NOMO-1 (cell line): ENCODE measurements around the gene ZNF624.
"Not testable (repeated sequence)": the region's sequence is repeated elsewhere in the genome, so short reads cannot be mapped to it uniquely, and the experiment has no call there.

ENCODE experiments used
- DNase-seq, 2 experiments: peaks; one replicate each; lab custom pipeline; 2025; ENCODE audit not compliant: unreplicated experiment in 2 of 2; lab: John Stamatoyannopoulos, UW

ZNF624 gene

DNA sequence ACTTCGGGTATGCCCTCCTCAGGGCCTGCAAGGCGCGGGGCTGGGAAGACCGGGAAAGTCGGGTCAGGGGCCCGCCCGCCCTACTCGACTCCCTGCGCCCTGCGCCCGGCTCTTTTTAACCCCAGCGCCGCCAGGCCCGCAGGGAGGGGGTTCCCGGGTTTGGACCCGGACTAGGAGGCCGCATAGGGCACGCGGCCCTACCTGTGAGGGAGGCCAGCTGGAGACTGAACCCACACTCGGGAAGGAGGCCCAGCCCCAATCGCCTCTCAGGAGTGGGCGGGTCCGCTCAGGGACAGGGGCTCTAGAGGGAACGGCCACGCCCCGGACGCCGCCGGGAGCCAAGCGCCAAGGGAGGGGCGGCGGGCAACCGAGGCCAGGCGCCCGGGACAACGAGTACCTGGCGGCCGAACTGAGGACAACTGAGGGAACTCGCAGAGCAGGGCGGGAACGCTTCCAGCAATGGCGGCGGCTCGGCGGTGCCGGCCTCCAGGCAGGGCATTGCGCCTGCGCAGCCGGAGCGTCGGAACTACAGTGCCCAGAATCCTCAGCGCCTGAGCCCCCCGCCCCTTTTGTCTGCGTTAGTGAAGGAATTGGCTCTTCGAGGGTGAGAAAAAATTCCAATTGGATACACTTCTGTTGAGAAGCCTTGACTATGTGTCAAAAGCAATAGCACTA is at the start of gene ZNF624:
Gene ZNF624 (minus strand): TSS at position 484 of the 675 bp plus-strand sequence.
- peak; percentile 80 to 87 for DNase-seq

- not testable (repeated sequence) for DNase-seq
These were observed 44.0 kb upstream of the ZNF624 start for GRCh38 chr17:16697603-16698002.

GRCh38 chr17:16690447-16690846 is 36.8 kb upstream of the ZNF624 start:
- DNase-seq, result not testable (repeated sequence)

DNA sequence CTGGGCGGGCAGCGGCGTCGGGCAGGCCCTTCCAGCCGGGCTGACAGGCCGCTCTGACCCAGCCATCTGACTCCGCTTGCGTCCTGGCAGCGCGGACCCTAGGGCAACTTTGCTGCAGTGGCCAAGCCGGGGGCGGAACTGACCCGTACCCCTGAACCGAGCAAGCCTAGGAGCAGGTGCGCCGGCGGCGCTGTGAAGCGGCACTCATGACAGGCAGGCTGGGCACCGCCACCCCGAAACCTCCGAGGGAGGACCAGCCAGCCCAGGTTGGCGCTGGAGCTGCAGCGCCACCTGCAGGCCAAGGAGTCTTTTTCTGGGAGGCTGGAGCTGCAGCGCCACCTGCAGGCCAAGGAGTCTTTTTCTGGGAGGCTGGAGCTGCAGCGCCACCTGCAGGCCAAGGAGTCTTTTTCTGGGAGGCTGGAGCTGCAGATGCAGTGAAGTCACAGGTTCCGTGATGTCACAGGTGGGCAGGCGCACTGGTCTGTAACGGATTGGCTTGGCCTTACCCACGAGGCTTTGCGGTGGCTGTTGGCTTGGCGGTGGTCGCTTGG is 36.2 kb upstream of the ZNF624 start, which contains the start of gene CCDC144A:
Gene CCDC144A (plus strand): TSS at position 511 of the 551 bp plus-strand sequence. CDS start 160 bp downstream, outside the sequence.
- DNase-seq, result not testable (repeated sequence)

DNA sequence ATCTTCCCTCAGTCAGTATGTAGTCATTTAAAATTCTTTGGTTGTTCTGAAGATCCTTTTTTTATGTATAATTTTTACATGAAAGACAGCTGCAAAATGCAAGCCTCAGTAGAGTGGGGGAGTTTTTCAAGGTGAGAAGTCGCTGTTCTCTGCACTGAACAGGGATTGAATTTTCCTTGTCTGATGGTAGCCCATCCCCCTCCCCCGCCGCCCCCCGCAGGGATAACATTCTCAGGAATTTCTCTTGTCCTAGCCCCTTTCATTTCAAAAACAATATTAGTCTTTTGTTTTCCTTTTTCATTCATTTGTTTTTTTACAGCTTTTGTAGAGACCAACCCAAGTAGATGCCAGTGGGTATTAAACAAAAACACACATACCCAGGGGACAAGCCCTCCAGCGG is 33.5 kb upstream of the ZNF624 start:
- DNase-seq, result not testable (repeated sequence)

- not testable (repeated sequence) for DNase-seq
These were observed 32.4 kb upstream of the ZNF624 start for GRCh38 chr17:16686019-16686418.

DNA sequence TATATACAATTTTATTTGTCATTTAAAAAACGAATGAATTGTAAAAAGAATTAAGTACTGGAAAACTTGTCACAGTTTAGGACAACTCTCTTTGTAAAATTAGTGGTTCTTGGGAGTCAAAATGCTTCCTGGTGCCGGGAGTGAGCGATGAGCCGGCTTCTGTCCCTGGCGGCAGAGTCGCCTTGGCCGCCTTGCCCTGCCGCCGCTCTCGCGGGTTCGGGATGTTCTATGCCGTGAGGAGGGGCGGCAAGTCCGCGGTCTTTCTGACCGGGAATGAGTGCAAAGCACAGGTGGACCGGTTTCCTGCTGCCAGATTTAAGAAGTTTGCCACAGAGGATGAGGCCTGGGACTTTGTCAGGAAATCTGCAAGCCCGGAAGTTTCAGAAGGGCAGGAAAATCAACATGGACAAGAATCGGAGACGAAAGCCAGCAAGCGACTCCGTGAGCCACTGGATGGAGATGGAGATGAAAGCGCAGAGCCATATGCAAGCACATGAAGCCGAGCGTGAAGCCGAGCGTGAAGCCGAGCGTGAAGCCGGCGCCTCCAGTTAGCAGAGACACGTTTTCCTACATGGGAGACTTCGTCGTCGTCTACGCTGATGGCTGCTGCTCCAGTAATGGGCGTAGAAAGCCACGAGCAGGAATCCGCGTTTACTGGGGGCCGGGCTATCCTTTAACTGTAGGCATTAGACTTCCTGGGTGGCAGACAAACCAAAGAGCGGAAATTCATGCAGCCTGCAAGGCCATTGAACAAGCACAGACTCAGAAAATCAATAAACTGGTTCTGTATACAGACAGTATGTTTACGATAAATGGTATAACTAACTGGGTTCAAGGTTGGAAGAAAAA is 29.9 kb upstream of the ZNF624 start:
- DNase-seq, result not testable (repeated sequence)

DNA sequence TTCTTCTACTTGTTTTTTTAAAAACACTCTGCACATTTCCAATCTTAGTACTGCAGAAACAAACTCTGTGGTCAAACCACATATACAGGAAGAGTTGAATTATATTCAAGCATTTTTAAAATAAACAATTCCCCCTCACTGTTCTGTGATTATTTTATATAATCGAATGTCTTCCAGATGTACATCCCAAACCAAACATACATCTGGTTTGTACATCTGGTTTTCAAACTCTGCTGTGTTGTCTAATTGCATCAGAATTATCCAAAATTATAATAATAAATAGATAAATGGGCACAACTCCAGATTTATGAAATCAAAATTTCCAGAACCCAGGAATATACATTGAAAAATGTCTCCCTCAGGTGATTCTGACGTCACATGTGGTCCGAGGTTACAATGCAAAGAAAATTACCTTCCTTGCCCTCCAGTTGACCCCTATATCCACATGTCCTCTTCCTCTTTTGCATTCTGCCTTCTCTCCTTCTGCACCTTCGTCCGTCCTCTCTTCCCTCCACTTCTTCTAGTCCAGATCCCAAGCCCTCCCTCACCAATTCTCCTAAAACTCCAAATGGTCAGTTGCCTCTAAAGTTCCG is 23.1 kb upstream of the ZNF624 start:
- no peak for DNase-seq

GRCh38 chr17:16666907-16667636 is 13.4 kb upstream of the ZNF624 start:
- not testable (repeated sequence) for DNase-seq

GRCh38 chr17:16666553-16666906 is 12.9 kb upstream of the ZNF624 start:
- DNase-seq, result not testable (repeated sequence)

GRCh38 chr17:16662936-16663335 is 9.3 kb upstream of the ZNF624 start:
- no peak for DNase-seq

- no peak for DNase-seq
These were observed 7.6 kb upstream of the ZNF624 start for GRCh38 chr17:16661217-16661616.

DNA sequence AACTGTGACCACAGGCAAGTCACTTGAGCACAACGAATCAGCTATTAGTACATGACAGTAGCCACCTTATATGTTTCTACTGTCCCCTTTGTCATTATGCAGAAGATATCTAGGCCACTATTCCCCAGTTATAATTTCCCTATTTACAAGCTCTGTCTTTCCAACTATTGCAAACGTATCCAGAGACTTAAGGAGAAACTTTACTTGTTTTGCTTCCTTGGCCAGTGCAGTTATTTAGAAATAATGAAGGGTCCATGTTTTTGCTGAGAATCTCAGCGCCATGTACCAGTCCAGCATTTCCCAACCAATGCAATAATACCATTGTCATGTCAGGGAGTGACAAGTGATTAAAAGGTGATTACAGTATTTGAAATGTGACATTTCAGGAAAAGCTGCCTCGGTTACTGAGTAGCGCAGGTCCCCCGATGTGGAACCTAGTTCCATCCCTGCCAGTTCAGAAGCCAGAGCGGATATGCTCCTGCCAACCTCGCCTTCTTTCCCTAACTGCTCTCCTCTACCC is 743 bp downstream of the ZNF624 start:
- peak in 1 of 2 experiments; percentile 52 for DNase-seq

- DNase-seq, result no peak
These were observed 1.4 kb downstream of the ZNF624 start for GRCh38 chr17:16652252-16652651.

DNA sequence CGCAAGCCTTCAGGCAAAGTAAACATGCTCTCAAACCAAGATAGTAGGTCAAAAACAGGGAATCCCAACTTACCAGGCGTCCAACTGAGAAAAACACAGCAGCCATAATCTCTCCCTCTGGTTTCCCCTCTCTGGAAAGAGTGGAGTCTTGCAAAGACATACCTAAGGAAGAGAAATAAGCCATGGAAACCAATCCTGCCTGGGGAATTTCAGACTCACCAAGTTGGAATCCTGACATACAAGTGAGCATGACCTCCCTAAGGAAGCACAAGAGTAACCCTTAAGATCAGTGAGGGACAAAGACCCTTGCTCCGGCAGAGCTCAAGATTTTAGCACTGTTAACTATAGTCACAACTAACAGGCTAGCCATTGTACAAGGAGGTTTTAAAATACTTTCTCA is 4.1 kb downstream of the ZNF624 start:
- DNase-seq, result no peak

- no peak for DNase-seq
These were observed 14.2 kb downstream of the ZNF624 start for GRCh38 chr17:16639438-16639837.

GRCh38 chr17:16623282-16623681 is 30.4 kb downstream of the ZNF624 start:
- no peak for DNase-seq

DNA sequence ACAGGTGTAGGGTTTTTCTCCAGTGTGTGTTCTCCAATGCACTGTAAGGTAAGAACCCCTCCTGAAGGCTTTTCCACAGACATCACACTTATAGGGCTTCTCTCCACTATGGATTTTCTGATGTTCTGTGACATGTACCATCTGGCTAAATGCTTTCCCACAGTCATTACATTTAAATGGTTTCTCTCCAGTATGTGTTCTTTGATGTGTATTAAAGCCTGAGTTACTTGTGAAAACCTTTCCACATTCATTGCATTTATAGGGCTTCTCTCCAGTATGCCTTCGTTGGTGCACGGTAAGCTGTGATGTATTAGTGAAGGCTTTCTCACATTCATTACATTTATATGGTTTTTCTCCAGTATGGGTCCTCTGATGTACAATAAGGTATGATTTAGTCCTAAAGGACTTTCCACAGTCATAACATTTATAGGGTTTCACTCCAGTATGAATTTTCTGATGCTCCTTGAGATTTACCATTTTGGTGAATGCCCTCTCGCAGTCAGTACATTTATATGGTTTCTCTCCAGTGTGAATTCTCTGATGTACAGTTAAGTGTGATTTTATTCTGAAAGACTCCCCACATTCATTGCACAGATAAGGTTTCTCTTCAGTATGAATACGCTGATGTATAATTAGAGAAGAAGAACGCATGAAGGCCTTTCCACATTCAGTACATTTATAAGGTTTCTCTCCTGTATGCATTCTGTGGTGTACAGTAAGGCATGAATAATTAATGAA is 30.9 kb downstream of the ZNF624 start:
- no peak for DNase-seq

DNA sequence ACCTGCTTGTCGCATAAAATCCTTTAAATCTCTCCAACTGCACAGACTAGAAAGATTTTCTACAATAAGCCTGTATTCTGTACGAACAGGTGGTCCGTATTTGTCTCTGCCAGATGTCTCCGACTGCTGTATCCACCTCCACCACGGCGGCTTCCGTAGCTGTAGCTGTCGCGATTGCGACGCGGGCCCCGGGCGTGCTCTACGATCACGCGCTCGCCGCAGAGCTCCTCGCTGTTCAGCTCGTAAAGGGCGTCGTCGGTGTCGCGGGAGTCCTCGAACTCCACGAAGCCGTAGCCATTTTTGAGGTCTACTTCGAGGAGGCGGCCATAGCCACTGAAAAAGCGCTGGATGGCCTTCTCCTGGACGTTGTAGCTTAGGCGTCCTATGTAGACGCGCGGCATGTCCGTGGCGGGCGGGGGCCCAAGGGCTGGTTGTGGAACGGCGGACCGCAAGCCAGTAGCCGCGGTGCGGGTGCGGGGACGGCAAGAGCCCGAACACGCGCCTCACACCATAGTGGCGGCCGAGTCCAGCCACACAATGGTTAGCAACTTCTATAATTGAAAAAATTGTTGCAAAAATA is 36.1 kb downstream of the ZNF624 start:
- no peak for DNase-seq
